Measurements from ENCODE around the gene FSTL5. TPM values are rescaled to one million over a fixed set of nuclear protein-coding genes. Genes with fewer than 3 reads are reported as not detected.

The FSTL5 gene
- total and polyA plus RNA-seq, 9 of the 15 experiments (the other 6 are each of a cell fraction or from before 2014, with no cell fraction given), result 0.09 to 3.1 (median 0.50) TPM; not detected in 1

DNA sequence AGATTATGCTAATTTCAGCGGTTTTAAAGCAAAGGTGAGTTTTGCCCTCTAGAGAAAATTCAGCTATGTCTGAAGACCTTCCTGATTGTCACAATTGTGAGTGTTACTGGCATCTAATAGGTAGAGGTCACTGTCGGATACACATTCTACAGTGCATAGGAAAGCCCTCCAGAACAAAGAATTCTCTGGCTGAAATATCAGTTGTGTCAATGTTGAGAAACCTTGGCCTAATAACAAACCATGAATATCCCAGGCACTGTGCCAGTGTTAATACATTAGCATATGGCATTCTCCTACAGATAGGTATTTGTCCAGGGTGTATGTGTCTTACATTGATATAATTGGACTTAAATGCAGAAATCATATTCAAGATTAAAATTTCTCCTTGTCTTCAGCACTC, 294.3 kb downstream of the FSTL5 start (continued):
- TF ChIP-seq, protein P1, sequence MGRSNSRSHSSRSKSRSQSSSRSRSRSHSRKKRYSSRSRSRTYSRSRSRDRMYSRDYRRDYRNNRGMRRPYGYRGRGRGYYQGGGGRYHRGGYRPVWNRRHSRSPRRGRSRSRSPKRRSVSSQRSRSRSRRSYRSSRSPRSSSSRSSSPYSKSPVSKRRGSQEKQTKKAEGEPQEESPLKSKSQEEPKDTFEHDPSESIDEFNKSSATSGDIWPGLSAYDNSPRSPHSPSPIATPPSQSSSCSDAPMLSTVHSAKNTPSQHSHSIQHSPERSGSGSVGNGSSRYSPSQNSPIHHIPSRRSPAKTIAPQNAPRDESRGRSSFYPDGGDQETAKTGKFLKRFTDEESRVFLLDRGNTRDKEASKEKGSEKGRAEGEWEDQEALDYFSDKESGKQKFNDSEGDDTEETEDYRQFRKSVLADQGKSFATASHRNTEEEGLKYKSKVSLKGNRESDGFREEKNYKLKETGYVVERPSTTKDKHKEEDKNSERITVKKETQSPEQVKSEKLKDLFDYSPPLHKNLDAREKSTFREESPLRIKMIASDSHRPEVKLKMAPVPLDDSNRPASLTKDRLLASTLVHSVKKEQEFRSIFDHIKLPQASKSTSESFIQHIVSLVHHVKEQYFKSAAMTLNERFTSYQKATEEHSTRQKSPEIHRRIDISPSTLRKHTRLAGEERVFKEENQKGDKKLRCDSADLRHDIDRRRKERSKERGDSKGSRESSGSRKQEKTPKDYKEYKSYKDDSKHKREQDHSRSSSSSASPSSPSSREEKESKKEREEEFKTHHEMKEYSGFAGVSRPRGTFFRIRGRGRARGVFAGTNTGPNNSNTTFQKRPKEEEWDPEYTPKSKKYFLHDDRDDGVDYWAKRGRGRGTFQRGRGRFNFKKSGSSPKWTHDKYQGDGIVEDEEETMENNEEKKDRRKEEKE (IDR thresholded peaks at IDR 0.05; ENCODE audit: borderline replicate concordance in 1 of 2, control insufficient read depth in 1 of 2, low read depth in 2 of 2, low read length in 1 of 2), result no peak
- no peak for TF ChIP-seq ZNF184 (CRISPR knock-in tag; IDR thresholded peaks at IDR 0.05)
- TF ChIP-seq TEAD4 (IDR thresholded peaks at IDR 0.05; ENCODE audit: low read length), result no peak
- no peak for TF ChIP-seq TEAD4 (CRISPR knock-in tag; IDR thresholded peaks at IDR 0.05; ENCODE audit: borderline replicate concordance)
- no peak for TF ChIP-seq ZNF79 (CRISPR knock-in tag; IDR thresholded peaks at IDR 0.05; ENCODE audit: low read depth)
- TF ChIP-seq LARP7 (IDR thresholded peaks at IDR 0.05), result no peak

DNA sequence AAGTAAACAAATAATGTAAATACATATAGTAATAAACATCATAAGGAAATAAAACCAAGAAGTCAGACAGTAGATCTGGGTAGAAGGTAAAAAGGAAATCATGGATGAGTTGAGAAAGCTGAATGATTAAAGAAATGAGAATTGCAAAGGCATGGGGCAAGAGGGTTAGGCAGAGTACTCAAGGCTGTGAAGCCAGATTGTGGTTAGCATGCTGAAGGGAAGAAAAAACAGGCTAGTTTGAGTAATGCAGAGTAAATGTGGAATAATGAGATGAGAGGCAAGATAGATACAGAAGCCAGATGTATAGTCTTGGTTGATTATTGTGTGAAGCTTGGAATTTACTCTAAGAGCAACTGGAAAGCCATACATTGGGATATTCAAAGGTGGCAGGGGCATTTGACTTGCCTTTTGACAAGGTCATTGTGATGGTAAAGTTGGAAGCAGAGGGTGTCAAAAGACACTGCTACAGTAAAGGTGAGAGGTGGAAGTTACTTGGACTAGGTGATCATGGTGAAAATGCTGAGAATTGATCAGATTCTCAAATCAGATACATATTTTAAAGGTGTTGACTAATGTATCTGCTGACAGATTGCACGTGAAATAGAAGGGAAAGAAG, 307.0 kb downstream of the FSTL5 start:
- Histone ChIP-seq H3K4me2 (ENCODE audit: insufficient read depth, low read length) (no peak overlapping the region), H4K20me1 (replicated peaks; ENCODE audit: control insufficient read depth, insufficient read depth, low read length) (no peaks in the 10 kb centered on the region), H3K79me2 (ENCODE audit: control insufficient read depth, insufficient read depth, low read length) (no peaks in the 10 kb centered on the region), H2AFZ (ENCODE audit: low read depth, low read length) (no peak overlapping the region), H3K4me3 (no peak overlapping the region), H3K27me3 (ENCODE audit: control insufficient read depth in 2 of 2, insufficient read depth in 2 of 2, low read length in 2 of 2) (no peaks in the 10 kb centered on the region), H3K27ac (ENCODE audit: extremely low read depth, low read depth, low read length) (no peak overlapping the region), H3K9ac (ENCODE audit: insufficient read depth in 1 of 2, low read depth in 2 of 2, low read length in 2 of 2) (no peak overlapping the region), H3K36me3 (ENCODE audit: control insufficient read depth, insufficient read depth, low read length) (no peaks in the 10 kb centered on the region), H3K9me1 (ENCODE audit: control insufficient read depth, insufficient read depth, low read length) (no peaks in the 10 kb centered on the region), H3K9me3 (replicated peaks; ENCODE audit: control insufficient read depth, insufficient read depth, low read depth, low read length) (no peaks in the 10 kb centered on the region), H3K4me1 (replicated peaks in 1 of 2; ENCODE audit: control insufficient read depth in 2 of 2, insufficient read depth in 2 of 2, low read length in 2 of 2) (no peaks in the 10 kb centered on the region)
- in situ Hi-C loops (cut with MboI), result no loop called here
- no TSS peak for BruUV-seq (replicated peaks)
- ChIA-PET CTCF (ENCODE audit: low intra/inter-chr PET ratio) (no interaction called here), POLR2A (no interaction called here)
- FAIRE-seq (no peak), DNase-seq (ENCODE audit: extremely low read depth in 1 of 4, low spot score in 3 of 4) (no peak), ATAC-seq (no peak)
- WGBS (ENCODE audit: insufficient coverage, low coverage, missing lambda C conversion rate), result no CpG with 5 or more reads among the region's 1 CpG
- intact Hi-C loops (cut with micrococcal nuclease), result no loop called here
- TF ChIP-seq, protein P2, sequence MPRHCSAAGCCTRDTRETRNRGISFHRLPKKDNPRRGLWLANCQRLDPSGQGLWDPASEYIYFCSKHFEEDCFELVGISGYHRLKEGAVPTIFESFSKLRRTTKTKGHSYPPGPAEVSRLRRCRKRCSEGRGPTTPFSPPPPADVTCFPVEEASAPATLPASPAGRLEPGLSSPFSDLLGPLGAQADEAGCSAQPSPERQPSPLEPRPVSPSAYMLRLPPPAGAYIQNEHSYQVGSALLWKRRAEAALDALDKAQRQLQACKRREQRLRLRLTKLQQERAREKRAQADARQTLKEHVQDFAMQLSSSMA (CRISPR knock-in tag; IDR thresholded peaks at IDR 0.05), result no peak
- TF ChIP-seq, protein P3, sequence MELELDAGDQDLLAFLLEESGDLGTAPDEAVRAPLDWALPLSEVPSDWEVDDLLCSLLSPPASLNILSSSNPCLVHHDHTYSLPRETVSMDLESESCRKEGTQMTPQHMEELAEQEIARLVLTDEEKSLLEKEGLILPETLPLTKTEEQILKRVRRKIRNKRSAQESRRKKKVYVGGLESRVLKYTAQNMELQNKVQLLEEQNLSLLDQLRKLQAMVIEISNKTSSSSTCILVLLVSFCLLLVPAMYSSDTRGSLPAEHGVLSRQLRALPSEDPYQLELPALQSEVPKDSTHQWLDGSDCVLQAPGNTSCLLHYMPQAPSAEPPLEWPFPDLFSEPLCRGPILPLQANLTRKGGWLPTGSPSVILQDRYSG (tag; conservative IDR thresholded peaks at IDR 0.05; ENCODE audit: low read depth), result no peak
- no peak for TF ChIP-seq POU5F1 (IDR thresholded peaks at IDR 0.05; ENCODE audit: borderline replicate concordance, low read depth, low read length, partially characterized antibody)
- TF ChIP-seq LEF1 (IDR thresholded peaks at IDR 0.05), result no peak
- TF ChIP-seq SP2 (IDR thresholded peaks at IDR 0.05; ENCODE audit: extremely low read depth, low read depth, low read length, poor library complexity, severe bottlenecking), result no peak
- TF ChIP-seq RAD21 (CRISPR knock-in tag; conservative IDR thresholded peaks at IDR 0.05 in 1 of 2, IDR thresholded peaks at IDR 0.05 in 1 of 2), result no peak
- TF ChIP-seq, protein P4, sequence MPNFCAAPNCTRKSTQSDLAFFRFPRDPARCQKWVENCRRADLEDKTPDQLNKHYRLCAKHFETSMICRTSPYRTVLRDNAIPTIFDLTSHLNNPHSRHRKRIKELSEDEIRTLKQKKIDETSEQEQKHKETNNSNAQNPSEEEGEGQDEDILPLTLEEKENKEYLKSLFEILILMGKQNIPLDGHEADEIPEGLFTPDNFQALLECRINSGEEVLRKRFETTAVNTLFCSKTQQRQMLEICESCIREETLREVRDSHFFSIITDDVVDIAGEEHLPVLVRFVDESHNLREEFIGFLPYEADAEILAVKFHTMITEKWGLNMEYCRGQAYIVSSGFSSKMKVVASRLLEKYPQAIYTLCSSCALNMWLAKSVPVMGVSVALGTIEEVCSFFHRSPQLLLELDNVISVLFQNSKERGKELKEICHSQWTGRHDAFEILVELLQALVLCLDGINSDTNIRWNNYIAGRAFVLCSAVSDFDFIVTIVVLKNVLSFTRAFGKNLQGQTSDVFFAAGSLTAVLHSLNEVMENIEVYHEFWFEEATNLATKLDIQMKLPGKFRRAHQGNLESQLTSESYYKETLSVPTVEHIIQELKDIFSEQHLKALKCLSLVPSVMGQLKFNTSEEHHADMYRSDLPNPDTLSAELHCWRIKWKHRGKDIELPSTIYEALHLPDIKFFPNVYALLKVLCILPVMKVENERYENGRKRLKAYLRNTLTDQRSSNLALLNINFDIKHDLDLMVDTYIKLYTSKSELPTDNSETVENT (CRISPR knock-in tag; IDR thresholded peaks at IDR 0.05), result no peak
